Measurements from ENCODE around the gene TLCD3B. TPM values are rescaled to one million over a fixed set of nuclear protein-coding genes. Genes with fewer than 3 reads are reported as not detected.

Gene TLCD3B
- total and polyA plus RNA-seq, 9 of the 15 experiments (the other 6 are each of a cell fraction or from before 2014, with no cell fraction given), result 0.10 to 0.52 (median 0.23) TPM; not detected in 4

- TF ChIP-seq CREB3L1 (IDR thresholded peaks at IDR 0.05; ENCODE audit: borderline replicate concordance, low read depth) (0 out of 2 replicates have a peak, but pooled peaks have one; percentile 71), ZNF184 (CRISPR knock-in tag; IDR thresholded peaks at IDR 0.05) (no peak), GTF2F1 (IDR thresholded peaks at IDR 0.05; ENCODE audit: low read depth, low read length) (no peak), NR4A1 (CRISPR knock-in tag; IDR thresholded peaks at IDR 0.05) (no peak), NR4A1 (tag; IDR thresholded peaks at IDR 0.05) (no peak; the same call in 1 of the 2 replicates), RBM22 (IDR thresholded peaks at IDR 0.05; ENCODE audit: low read depth, low read length, poor library complexity, severe bottlenecking) (peak; percentile 64), ZNF146 (CRISPR knock-in tag; IDR thresholded peaks at IDR 0.05; ENCODE audit: unreplicated experiment) (no peak), E2F8 (IDR thresholded peaks at IDR 0.05; ENCODE audit: low read depth, partially characterized antibody) (peak; percentile 85), SIN3B (IDR thresholded peaks at IDR 0.05; ENCODE audit: low read depth) (no peak), ZBTB33 (CRISPR knock-in tag; IDR thresholded peaks at IDR 0.05) (peak; percentile 56), CBX1 (IDR thresholded peaks at IDR 0.05; ENCODE audit: low read depth) (0 out of 2 replicates have a peak, but pooled peaks have one; percentile 42), ZNF224 (CRISPR knock-in tag; IDR thresholded peaks at IDR 0.05) (no peak), NFRKB (IDR thresholded peaks at IDR 0.05; ENCODE audit: low read depth) (peak; percentile 97; the same call in 1 of the 2 replicates), TCF15 (CRISPR knock-in tag; IDR thresholded peaks at IDR 0.05) (0 out of 2 replicates have a peak, but pooled peaks have one; percentile 17), PHF21A (IDR thresholded peaks at IDR 0.05; ENCODE audit: borderline replicate concordance, low read depth) (no peak), MAFF (IDR thresholded peaks at IDR 0.05; ENCODE audit: low read length) (no peak), RHOXF2B (CRISPR knock-in tag; conservative IDR thresholded peaks at IDR 0.05) (no peak), NUFIP1 (IDR thresholded peaks at IDR 0.05; ENCODE audit: partially characterized antibody) (no peak), ZNF280B (CRISPR knock-in tag; IDR thresholded peaks at IDR 0.05) (no peak), NFIC (IDR thresholded peaks at IDR 0.05) (no peak; the same call in 1 of the 2 replicates), CHCHD3 (CRISPR knock-in tag; IDR thresholded peaks at IDR 0.05) (no peak), E2F3 (CRISPR knock-in tag; IDR thresholded peaks at IDR 0.05) (peak; percentile 97)
Measured at GRCh38 chr16:29995324-29995910, 35.7 kb downstream of the TLCD3B start, which contains the start of gene HIRIP3 (continued).

All from K562 (cell line).